Measurements from ENCODE around the gene CCDC174. TPM values are rescaled to one million over a fixed set of nuclear protein-coding genes. Genes with fewer than 3 reads are reported as not detected.

The CCDC174 gene
- polyA plus RNA-seq, 2 of the 4 experiments (the other 2 are of a cell fraction), result 12.6 to 17.6 TPM

GRCh38 chr3:14703128-14703750 lies 51.7 kb downstream of the CCDC174 start:
- Histone ChIP-seq H3K9me3 (0 out of 3 replicates have a peak, but pooled peaks cover 3% of the 10 kb centered on the region), H3K4me2 (no peak overlapping the region), H3K4me1 (no peaks in the 10 kb centered on the region), H3K4me3 (no peak overlapping the region), H3K27ac (no peak overlapping the region)
- ATAC-seq, result no peak
- FAIRE-seq, result no peak
- DNase-seq (ENCODE audit: low read depth in 1 of 2, low spot score in 1 of 2), result no peak
- 51% methylated on average over 7 of the region's 9 CpGs for WGBS (ENCODE audit: missing lambda C conversion rate)
- ChIA-PET CTCF (no interaction called here), POLR2A (no interaction called here)
- no peak for TF ChIP-seq POLR2A (IDR thresholded peaks at IDR 0.05; ENCODE audit: low read length)
- no peak for TF ChIP-seq CHD4 (IDR thresholded peaks at IDR 0.05; ENCODE audit: borderline replicate concordance)
- TF ChIP-seq TFCP2L1 (CRISPR knock-in tag; IDR thresholded peaks at IDR 0.05), result no peak
- TF ChIP-seq FOSB (CRISPR knock-in tag; IDR thresholded peaks at IDR 0.05), result no peak
- no peak for TF ChIP-seq SMC3 (IDR thresholded peaks at IDR 0.05)
- no peak for TF ChIP-seq JUNB (IDR thresholded peaks at IDR 0.05)
- TF ChIP-seq ZNF302 (CRISPR knock-in tag; IDR thresholded peaks at IDR 0.05), result no peak
- no peak for TF ChIP-seq MYC (IDR thresholded peaks at IDR 0.05; ENCODE audit: borderline replicate concordance, low read length)
- TF ChIP-seq KDM5A (IDR thresholded peaks at IDR 0.05), result no peak
- TF ChIP-seq, protein P1, sequence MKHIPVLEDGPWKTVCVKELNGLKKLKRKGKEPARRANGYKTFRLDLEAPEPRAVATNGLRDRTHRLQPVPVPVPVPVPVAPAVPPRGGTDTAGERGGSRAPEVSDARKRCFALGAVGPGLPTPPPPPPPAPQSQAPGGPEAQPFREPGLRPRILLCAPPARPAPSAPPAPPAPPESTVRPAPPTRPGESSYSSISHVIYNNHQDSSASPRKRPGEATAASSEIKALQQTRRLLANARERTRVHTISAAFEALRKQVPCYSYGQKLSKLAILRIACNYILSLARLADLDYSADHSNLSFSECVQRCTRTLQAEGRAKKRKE (CRISPR knock-in tag; IDR thresholded peaks at IDR 0.05; ENCODE audit: low read depth), result no peak
- TF ChIP-seq TP53 (CRISPR knock-in tag; IDR thresholded peaks at IDR 0.05), result no peak
- no peak for TF ChIP-seq NPAS2 (CRISPR knock-in tag; IDR thresholded peaks at IDR 0.05; ENCODE audit: borderline replicate concordance)
- no peak for TF ChIP-seq CBX2 (IDR thresholded peaks at IDR 0.05; ENCODE audit: borderline replicate concordance, low read depth)
- no peak for TF ChIP-seq HEYL (CRISPR knock-in tag; IDR thresholded peaks at IDR 0.05)
- no peak for TF ChIP-seq HOXB5 (CRISPR knock-in tag; IDR thresholded peaks at IDR 0.05)
- TF ChIP-seq RAD21 (conservative IDR thresholded peaks at IDR 0.05 in 1 of 2, IDR thresholded peaks at IDR 0.05 in 1 of 2), result no peak
- no peak for TF ChIP-seq RFX5 (IDR thresholded peaks at IDR 0.05)
- no peak for TF ChIP-seq FOXS1 (CRISPR knock-in tag; IDR thresholded peaks at IDR 0.05)

DNA sequence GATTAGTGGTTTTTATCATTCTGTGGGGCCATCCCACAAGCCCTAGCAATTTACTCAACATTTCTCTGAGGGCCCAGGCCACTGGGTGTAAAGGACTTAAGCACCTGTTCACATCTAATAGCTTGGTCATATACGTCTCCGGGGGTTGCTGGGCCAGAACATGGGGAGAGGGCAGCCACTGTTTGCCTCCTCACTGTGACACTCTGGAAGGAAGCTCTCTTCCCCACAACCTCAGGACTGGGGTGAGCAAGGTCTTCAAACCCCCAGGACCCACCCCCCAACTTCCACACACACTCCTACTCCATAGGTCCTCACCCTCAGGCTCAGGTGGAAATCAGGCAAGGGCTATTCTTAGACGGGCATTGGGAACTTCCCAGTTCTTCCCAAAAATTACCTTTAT lies 52.2 kb downstream of the CCDC174 start:
- TF ChIP-seq ZSCAN20 (CRISPR knock-in tag; IDR thresholded peaks at IDR 0.05), result no peak
- no peak for TF ChIP-seq TFCP2L1 (CRISPR knock-in tag; IDR thresholded peaks at IDR 0.05)
- 0 out of 2 replicates have a peak, but pooled peaks have one; percentile 59 for TF ChIP-seq RFX5 (IDR thresholded peaks at IDR 0.05)
- no peak for TF ChIP-seq GATA3 (IDR thresholded peaks at IDR 0.05; ENCODE audit: borderline replicate concordance)
- ATAC-seq (no peak), DNase-seq (ENCODE audit: low read depth in 1 of 2, low spot score in 1 of 2) (no peak), FAIRE-seq (no peak)
- 77% methylated on average over 3 of the region's 3 CpGs for WGBS (ENCODE audit: missing lambda C conversion rate)
- Histone ChIP-seq H3K4me1 (no peaks in the 10 kb centered on the region), H3K9me3 (0 out of 3 replicates have a peak, but pooled peaks cover 4% of the 10 kb centered on the region), H3K4me3 (no peak overlapping the region), H3K4me2 (no peak overlapping the region), H3K27ac (no peak overlapping the region)
- CTCF ChIA-PET, result no interaction called here
- POLR2A ChIA-PET, result no interaction called here

GRCh38 chr3:14706096-14706495 lies 54.5 kb downstream of the CCDC174 start:
- Histone ChIP-seq H3K4me1 (no peaks in the 10 kb centered on the region), H3K27ac (no peak overlapping the region), H3K4me3 (no peak overlapping the region), H3K4me2 (no peak overlapping the region), H3K9me3 (0 out of 3 replicates have a peak, but pooled peaks cover 4% of the 10 kb centered on the region)
- WGBS (ENCODE audit: missing lambda C conversion rate), result 79% methylated on average over 5 of the region's 5 CpGs
- POLR2A ChIA-PET, result no interaction called here
- no peak for FAIRE-seq
- no peak for DNase-seq (ENCODE audit: low read depth in 1 of 2, low spot score in 1 of 2)
- TF ChIP-seq BHLHE40 (IDR thresholded peaks at IDR 0.05; ENCODE audit: low read depth, low read length), result no peak
- no peak for TF ChIP-seq FOSB (CRISPR knock-in tag; IDR thresholded peaks at IDR 0.05)
- TF ChIP-seq, protein P1 (CRISPR knock-in tag; IDR thresholded peaks at IDR 0.05; ENCODE audit: low read depth), result no peak
- no peak for TF ChIP-seq HOXA7 (CRISPR knock-in tag; IDR thresholded peaks at IDR 0.05)
- TF ChIP-seq, protein P2, sequence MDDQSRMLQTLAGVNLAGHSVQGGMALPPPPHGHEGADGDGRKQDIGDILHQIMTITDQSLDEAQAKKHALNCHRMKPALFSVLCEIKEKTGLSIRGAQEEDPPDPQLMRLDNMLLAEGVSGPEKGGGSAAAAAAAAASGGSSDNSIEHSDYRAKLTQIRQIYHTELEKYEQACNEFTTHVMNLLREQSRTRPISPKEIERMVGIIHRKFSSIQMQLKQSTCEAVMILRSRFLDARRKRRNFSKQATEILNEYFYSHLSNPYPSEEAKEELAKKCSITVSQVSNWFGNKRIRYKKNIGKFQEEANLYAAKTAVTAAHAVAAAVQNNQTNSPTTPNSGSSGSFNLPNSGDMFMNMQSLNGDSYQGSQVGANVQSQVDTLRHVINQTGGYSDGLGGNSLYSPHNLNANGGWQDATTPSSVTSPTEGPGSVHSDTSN (IDR thresholded peaks at IDR 0.05), result no peak
- no peak for TF ChIP-seq FOXS1 (CRISPR knock-in tag; IDR thresholded peaks at IDR 0.05)
- TF ChIP-seq, protein P3, sequence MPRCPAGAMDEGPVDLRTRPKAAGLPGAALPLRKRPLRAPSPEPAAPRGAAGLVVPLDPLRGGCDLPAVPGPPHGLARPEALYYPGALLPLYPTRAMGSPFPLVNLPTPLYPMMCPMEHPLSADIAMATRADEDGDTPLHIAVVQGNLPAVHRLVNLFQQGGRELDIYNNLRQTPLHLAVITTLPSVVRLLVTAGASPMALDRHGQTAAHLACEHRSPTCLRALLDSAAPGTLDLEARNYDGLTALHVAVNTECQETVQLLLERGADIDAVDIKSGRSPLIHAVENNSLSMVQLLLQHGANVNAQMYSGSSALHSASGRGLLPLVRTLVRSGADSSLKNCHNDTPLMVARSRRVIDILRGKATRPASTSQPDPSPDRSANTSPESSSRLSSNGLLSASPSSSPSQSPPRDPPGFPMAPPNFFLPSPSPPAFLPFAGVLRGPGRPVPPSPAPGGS (IDR thresholded peaks at IDR 0.05), result no peak
- TF ChIP-seq, protein P4, sequence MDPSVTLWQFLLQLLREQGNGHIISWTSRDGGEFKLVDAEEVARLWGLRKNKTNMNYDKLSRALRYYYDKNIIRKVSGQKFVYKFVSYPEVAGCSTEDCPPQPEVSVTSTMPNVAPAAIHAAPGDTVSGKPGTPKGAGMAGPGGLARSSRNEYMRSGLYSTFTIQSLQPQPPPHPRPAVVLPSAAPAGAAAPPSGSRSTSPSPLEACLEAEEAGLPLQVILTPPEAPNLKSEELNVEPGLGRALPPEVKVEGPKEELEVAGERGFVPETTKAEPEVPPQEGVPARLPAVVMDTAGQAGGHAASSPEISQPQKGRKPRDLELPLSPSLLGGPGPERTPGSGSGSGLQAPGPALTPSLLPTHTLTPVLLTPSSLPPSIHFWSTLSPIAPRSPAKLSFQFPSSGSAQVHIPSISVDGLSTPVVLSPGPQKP (IDR thresholded peaks at IDR 0.05; ENCODE audit: low read depth, low read length), result no peak
- 0 out of 6 replicates have a peak, but pooled peaks of 1 of the 2 experiments have one; percentile 19 for ATAC-seq
- CTCF ChIA-PET, result no interaction called here

Measured in A549 (cell line).